Karpas-422 (cell line): Measurements from ENCODE around the gene SON. TPM values are rescaled to one million over a fixed set of nuclear protein-coding genes. Genes with fewer than 3 reads are reported as not detected.

Experiments
- DNase-seq: peaks from one replicate; pipeline ENCODE4 v3.0.0-alpha.2; 2015
- H2AFZ ChIP-seq: fragments of 200-600 bp; sonication (generic); 2 replicates; pipeline ENCODE4 v1.6.1; 2014; ENCODE audit warnings: antibody characterized with exemption, low read length, mixed read lengths
- H3K27ac ChIP-seq: fragments of 200-600 bp; sonication (generic); 2 replicates; pipeline ENCODE4 v1.5.1; 2014; ENCODE audit warnings: mild to moderate bottlenecking, low read length, moderate library complexity
- H3K27me3 ChIP-seq: fragments of 200-600 bp; sonication (generic); 2 replicates; pipeline ENCODE4 v1.6.1; 2014; ENCODE audit warnings: low read length, mixed read lengths
- H3K36me3 ChIP-seq: fragments of 200-600 bp; sonication (generic); 2 replicates; pipeline ENCODE4 v1.6.1; 2014; ENCODE audit warnings: low read length, mixed read lengths; ENCODE audit not compliant: insufficient read depth
- H3K4me1 ChIP-seq: fragments of 200-600 bp; sonication (generic); 2 replicates; pipeline ENCODE4 v1.6.1; 2014; ENCODE audit warnings: mild to moderate bottlenecking, low read length, mixed read lengths
- H3K4me2 ChIP-seq: fragments of 200-600 bp; sonication (generic); 2 replicates; pipeline ENCODE4 v1.6.1; 2014; ENCODE audit warnings: low read length, low read depth, mild to moderate bottlenecking; ENCODE audit not compliant: poor library complexity, severe bottlenecking
- H3K4me3 ChIP-seq: fragments of 200-600 bp; sonication (generic); 2 replicates; pipeline ENCODE4 v1.5.1; 2014; ENCODE audit warnings: mild to moderate bottlenecking, antibody characterized with exemption, low read length, mixed read lengths
- H3K79me2 ChIP-seq: fragments of 200-600 bp; sonication (generic); 2 replicates; pipeline ENCODE4 v1.6.1; 2014; ENCODE audit warnings: mild to moderate bottlenecking, low read length, mixed read lengths
- H3K9ac ChIP-seq: fragments of 200-600 bp; sonication (generic); 2 replicates; pipeline ENCODE4 v1.6.0; 2014; ENCODE audit warnings: low read length
- H3K9me2 ChIP-seq: fragments of 200-600 bp; sonication (generic), shearing (Covaris generic); replicated peaks from 2 replicates; pipeline ENCODE4 v1.6.0; 2014; ENCODE audit warnings: mild to moderate bottlenecking, low read length, moderate library complexity; ENCODE audit not compliant: insufficient read depth
- H3K9me3 ChIP-seq: fragments of 300-700, 200-600 bp; sonication (generic); 2 replicates; pipeline ENCODE4 v1.6.1; 2014; ENCODE audit warnings: low read length, mixed read lengths
- H4K20me1 ChIP-seq: fragments of 200-600 bp; sonication (generic); 2 replicates; pipeline ENCODE4 v1.6.1; 2014; ENCODE audit warnings: mild to moderate bottlenecking, antibody characterized with exemption, low read length, low read depth; ENCODE audit not compliant: insufficient read depth
- total RNA-seq: library from RNA; depleted of rRNA; stranded (reverse); fragments of >200 nt; shearing (Covaris generic); gene quantifications from 2 replicates; pipeline ENCODE4 v1.2.3, GENCODE V29; 2014; ENCODE audit warnings: low replicate concordance

Gene SON
- total RNA-seq, 1 experiment from 2014 or later, result 159 TPM

DNA sequence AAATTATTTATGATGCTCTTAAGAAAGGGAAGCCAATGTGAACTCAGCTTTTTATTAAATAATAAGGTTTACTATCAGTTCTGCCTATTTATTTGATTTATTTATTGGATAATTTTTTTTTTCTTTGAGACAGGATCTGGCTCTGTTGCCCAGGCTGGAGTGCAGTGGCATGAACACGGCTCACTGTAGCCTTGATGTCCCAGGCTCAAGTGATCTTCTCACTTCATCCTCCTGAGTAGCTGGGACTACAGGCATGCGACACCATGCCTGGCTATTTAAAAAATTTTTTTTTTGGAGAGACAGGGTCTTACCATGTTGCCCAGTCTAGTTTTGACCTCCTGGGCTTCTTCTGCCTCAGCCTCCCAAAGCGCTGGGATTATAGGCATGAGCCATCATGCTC lies 30.4 kb upstream of the SON start:
- no peaks in the 10 kb centered on the region for H4K20me1 ChIP-seq
- no peak overlapping the region for H3K4me2 ChIP-seq
- no peak overlapping the region for H3K27ac ChIP-seq
- H3K4me3 ChIP-seq, result no peak overlapping the region
- H2AFZ ChIP-seq, result no peak overlapping the region
- no peaks in the 10 kb centered on the region for H3K79me2 ChIP-seq
- H3K9ac ChIP-seq, result no peak overlapping the region
- peaks cover 76% of the 10 kb centered on the region for H3K36me3 ChIP-seq
- H3K9me3 ChIP-seq, result no peaks in the 10 kb centered on the region
- H3K4me1 ChIP-seq, result no peaks in the 10 kb centered on the region
- no peak for DNase-seq
- H3K27me3 ChIP-seq, result no peaks in the 10 kb centered on the region
- no peaks in the 10 kb centered on the region for H3K9me2 ChIP-seq

DNA sequence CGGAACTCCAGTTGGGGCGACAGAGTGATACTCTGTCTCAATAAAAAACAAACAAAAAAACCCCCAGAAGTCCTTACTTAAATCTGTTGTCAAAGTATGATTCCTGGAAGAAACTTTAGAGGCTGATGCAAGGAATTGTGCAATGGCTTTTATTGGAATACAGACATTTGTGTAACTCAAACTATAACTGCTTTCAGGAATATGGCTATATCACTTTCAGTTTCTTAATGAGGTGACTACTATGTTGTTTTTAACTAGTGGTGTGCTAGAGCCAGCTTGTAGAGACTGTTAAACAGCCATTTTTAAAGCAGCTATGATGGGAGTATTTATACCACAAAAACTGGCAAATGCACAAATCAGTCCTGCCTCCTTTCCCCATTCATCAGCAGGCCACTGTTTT lies 28.6 kb upstream of the SON start:
- Histone ChIP-seq H3K4me3 (no peak overlapping the region), H2AFZ (no peak overlapping the region), H3K79me2 (no peaks in the 10 kb centered on the region), H3K9me2 (no peaks in the 10 kb centered on the region), H3K9me3 (no peaks in the 10 kb centered on the region), H4K20me1 (no peaks in the 10 kb centered on the region), H3K4me1 (no peaks in the 10 kb centered on the region), H3K9ac (no peak overlapping the region), H3K36me3 (peaks cover 72% of the 10 kb centered on the region), H3K27ac (no peak overlapping the region), H3K27me3 (no peaks in the 10 kb centered on the region), H3K4me2 (no peak overlapping the region)
- DNase-seq, result no peak

DNA sequence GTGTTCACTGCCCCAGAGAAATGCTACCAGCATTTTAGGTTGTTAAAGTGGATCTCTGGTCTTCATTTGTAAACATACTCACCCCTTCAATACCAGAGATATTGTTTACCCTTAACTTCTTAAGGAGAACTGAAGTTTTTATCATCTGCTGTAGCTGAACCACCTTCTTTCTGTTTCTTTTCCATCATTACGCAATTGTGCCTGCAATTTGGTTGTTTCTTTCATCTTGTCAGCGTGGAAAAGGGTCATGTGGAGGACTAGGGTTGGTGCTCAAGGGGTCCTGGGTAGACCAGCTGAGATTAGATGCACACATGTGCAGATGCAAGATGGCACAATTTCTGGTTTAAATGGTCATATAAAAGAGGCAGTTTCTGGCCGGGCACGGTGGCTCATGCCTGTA lies 23.9 kb upstream of the SON start:
- Histone ChIP-seq H3K27me3 (no peaks in the 10 kb centered on the region), H3K9me3 (no peaks in the 10 kb centered on the region), H3K27ac (no peak overlapping the region), H4K20me1 (no peaks in the 10 kb centered on the region), H3K4me2 (no peak overlapping the region), H3K9ac (no peak overlapping the region), H3K9me2 (no peaks in the 10 kb centered on the region), H2AFZ (no peak overlapping the region), H3K36me3 (peaks cover 65% of the 10 kb centered on the region), H3K4me3 (no peak overlapping the region), H3K79me2 (no peaks in the 10 kb centered on the region), H3K4me1 (no peaks in the 10 kb centered on the region)
- DNase-seq, result no peak

DNA sequence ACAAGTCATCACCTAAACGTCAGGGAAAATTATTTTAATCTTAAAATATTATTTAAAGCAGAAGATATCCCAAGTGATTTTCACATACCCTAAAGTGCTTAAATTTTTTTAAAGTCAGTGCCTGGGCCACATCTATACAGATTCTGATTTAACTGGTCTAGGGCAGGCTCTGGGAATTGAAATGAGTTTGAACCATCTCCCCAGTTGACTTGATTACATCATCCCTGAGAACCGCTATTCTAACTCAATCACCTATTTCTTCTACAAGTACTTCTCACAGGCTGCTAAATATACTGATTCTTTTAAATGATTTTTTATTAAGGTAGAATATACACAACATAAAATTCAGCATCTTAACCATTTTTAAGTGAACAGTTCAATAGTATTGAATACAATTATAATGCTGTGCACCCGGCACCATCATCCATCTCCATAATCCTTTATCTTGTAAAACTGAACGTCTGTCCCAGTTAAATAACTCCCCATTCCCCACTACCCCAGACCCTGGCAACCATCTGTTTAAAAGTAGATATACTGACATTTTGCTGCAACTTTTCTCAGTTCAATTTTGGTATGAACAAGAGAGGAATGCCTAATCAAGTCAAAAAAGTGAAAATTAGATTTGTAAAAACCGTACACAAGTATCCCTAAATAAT lies 20.4 kb upstream of the SON start:
- Histone ChIP-seq H3K79me2 (no peaks in the 10 kb centered on the region), H3K4me1 (no peaks in the 10 kb centered on the region), H3K4me2 (no peak overlapping the region), H3K27ac (no peak overlapping the region), H3K9ac (no peak overlapping the region), H2AFZ (no peak overlapping the region), H3K4me3 (no peak overlapping the region), H3K9me2 (no peaks in the 10 kb centered on the region), H3K36me3 (peaks cover 60% of the 10 kb centered on the region), H3K9me3 (no peaks in the 10 kb centered on the region), H4K20me1 (no peaks in the 10 kb centered on the region), H3K27me3 (no peaks in the 10 kb centered on the region)
- DNase-seq, result no peak

DNA sequence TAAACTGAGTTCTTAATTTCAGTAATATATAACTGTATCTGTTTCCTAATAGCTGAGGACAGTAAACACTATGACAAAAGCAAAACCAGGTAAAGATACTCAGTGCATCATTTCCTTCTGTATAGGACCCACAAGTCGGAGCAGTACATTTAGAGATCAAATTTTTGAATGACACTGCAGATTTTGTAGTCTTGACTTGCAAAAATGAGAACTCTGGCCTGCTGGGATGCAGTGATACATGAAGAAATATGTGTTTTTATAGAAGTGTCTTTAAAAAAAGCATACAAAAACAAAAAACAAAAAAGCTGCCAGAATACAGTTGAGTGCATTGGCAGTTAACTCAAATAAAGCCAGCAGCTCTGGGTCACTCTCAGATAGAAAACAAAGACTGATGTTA lies 19.9 kb upstream of the SON start:
- Histone ChIP-seq H3K4me1 (no peaks in the 10 kb centered on the region), H2AFZ (no peak overlapping the region), H3K9me3 (no peaks in the 10 kb centered on the region), H3K27ac (no peak overlapping the region), H4K20me1 (no peaks in the 10 kb centered on the region), H3K9ac (no peak overlapping the region), H3K79me2 (no peaks in the 10 kb centered on the region), H3K9me2 (no peaks in the 10 kb centered on the region), H3K4me3 (no peak overlapping the region), H3K4me2 (no peak overlapping the region), H3K36me3 (peaks cover 60% of the 10 kb centered on the region), H3K27me3 (no peaks in the 10 kb centered on the region)
- DNase-seq, result no peak

DNA sequence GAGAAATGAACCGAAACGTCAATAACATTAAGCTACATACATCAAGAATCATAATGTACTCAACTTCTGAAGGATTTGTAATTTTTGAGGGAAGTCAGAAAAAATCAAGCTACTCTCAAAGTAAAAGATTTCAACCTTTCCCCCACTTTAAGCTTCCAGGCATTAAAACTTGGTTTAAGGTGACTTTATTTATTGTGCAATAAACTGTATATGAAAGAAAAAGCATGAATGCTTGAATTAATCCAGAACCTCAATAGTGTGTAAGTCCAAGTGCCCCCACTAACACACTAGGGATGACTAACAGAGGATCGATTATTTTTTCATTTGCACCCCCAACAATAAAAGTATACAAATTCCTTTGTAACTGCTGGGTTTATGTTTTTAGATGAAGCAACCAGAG lies 11.8 kb upstream of the SON start:
- Histone ChIP-seq H4K20me1 (no peaks in the 10 kb centered on the region), H3K27ac (no peak overlapping the region), H3K4me3 (no peak overlapping the region), H3K4me2 (no peak overlapping the region), H3K4me1 (no peaks in the 10 kb centered on the region), H3K9me2 (no peaks in the 10 kb centered on the region), H3K9ac (no peak overlapping the region), H3K79me2 (peaks cover 22% of the 10 kb centered on the region), H2AFZ (no peak overlapping the region), H3K27me3 (no peaks in the 10 kb centered on the region), H3K36me3 (peaks cover 84% of the 10 kb centered on the region), H3K9me3 (no peaks in the 10 kb centered on the region)
- DNase-seq, result no peak

- Histone ChIP-seq H4K20me1 (no peaks in the 10 kb centered on the region), H3K27me3 (no peaks in the 10 kb centered on the region), H3K4me1 (peaks cover 12% of the 10 kb centered on the region), H3K9me3 (no peaks in the 10 kb centered on the region), H3K36me3 (peaks cover 79% of the 10 kb centered on the region), H3K4me2 (no peak overlapping the region), H3K27ac (no peak overlapping the region), H2AFZ (no peak overlapping the region), H3K79me2 (peaks cover 76% of the 10 kb centered on the region), H3K4me3 (no peak overlapping the region), H3K9ac (no peak overlapping the region), H3K9me2 (no peaks in the 10 kb centered on the region)
- no peak for DNase-seq
Observed at GRCh38 chr21:33537212-33537611, 5.6 kb upstream of the SON start.

- no peak overlapping the region for H2AFZ ChIP-seq
- H3K9me2 ChIP-seq, result no peaks in the 10 kb centered on the region
- no peak overlapping the region for H3K4me2 ChIP-seq
- peaks cover 61% of the 10 kb centered on the region for H3K36me3 ChIP-seq
- no peak overlapping the region for H3K27ac ChIP-seq
- H3K9me3 ChIP-seq, result no peaks in the 10 kb centered on the region
- H3K27me3 ChIP-seq, result no peaks in the 10 kb centered on the region
- no peak for DNase-seq
- H3K9ac ChIP-seq, result no peak overlapping the region
- peaks cover 13% of the 10 kb centered on the region for H4K20me1 ChIP-seq
- no peak overlapping the region for H3K4me3 ChIP-seq
- H3K4me1 ChIP-seq, result peaks cover 19% of the 10 kb centered on the region
- H3K79me2 ChIP-seq, result peaks cover 87% of the 10 kb centered on the region
Observed at GRCh38 chr21:33539616-33540015, 3.2 kb upstream of the SON start.
